Measurements from ENCODE around the gene DDX20.
A peak's percentile ranks its signal among the peaks of the same experiment; 100 is the strongest.
"Not testable (repeated sequence)": the region's sequence is repeated elsewhere in the genome, so short reads cannot be mapped to it uniquely, and the experiment has no call there.

DDX20 gene

DNA sequence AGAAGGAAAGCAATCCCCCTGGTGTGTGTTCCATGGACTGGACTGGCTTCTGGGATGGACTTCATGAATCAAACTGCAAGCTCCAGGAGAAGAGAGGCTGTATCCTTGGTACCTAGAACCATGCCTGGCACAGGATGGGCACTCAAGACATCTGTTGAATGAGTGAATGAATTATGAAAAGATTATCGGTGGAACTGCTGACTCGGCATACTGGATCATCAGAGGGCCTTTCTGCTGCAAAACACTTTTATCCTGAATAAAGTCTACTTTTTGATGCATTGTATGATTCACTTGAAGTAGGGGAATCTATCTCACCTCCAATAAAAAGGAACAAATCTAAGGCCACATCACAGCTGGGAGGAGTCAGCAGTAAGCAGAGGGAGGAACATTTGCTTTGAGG is 42.9 kb downstream of the DDX20 start:
- Histone ChIP-seq H4K5ac (ENCODE audit: low read length) (no peak overlapping the region), H3K27me3 (ENCODE audit: insufficient read depth, low read length, poor library complexity) (no peaks in the 10 kb centered on the region), H3K56ac (ENCODE audit: low read length) (no peak overlapping the region), H3K36me3 (ENCODE audit: control insufficient read depth, insufficient read depth, low read length) (no peaks in the 10 kb centered on the region), H3K9ac (ENCODE audit: low read length) (no peak overlapping the region), H4K8ac (ENCODE audit: low read depth, low read length) (no peak overlapping the region), H2AK5ac (ENCODE audit: low read length) (no peak overlapping the region), H3K27ac (ENCODE audit: low read depth, low read length) (no peak overlapping the region), H3K4me1 (ENCODE audit: control insufficient read depth, low read depth, low read length) (no peaks in the 10 kb centered on the region), H3K18ac (ENCODE audit: low read length) (no peak overlapping the region), H2BK120ac (ENCODE audit: low read depth, low read length) (no peak overlapping the region), H3K4me3 (ENCODE audit: low read length) (no peak overlapping the region), H3K4ac (ENCODE audit: low read depth, low read length) (no peak overlapping the region), H2BK15ac (replicated peaks; ENCODE audit: low read depth) (no peak overlapping the region), H3K4me2 (ENCODE audit: low read length) (no peak overlapping the region), H3K23ac (ENCODE audit: low read length) (no peak overlapping the region), H3K79me2 (ENCODE audit: control insufficient read depth, insufficient read depth, low read length) (no peaks in the 10 kb centered on the region), H3K79me1 (ENCODE audit: low read length) (no peaks in the 10 kb centered on the region), H2BK5ac (ENCODE audit: low read length) (no peak overlapping the region)
- DNase-seq, result no peak
- WGBS (ENCODE audit: extremely low coverage, insufficient coverage, low lambda C conversion rate), result no CpG with 5 or more reads among the region's 2 CpGs

DNA sequence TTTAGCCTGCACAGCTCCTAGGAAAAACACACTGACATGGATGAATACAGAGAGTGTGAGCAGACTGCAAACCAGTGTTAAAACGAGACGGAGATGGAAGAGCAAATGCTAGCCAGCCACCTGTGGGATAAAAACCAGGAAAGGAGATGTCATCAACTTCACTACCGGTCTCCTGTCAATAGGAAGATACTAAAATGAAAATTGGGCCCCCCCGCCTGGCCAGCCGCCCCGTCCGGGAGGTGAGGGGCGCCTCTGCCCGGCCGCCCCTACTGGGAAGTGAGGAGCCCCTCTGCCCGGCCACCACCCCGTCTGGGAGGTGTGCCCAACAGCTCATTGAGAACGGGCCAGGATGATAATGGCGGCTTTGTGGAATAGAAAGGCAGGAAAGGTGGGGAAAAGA is 44.0 kb downstream of the DDX20 start:
- WGBS (ENCODE audit: extremely low coverage, insufficient coverage, low lambda C conversion rate), result no CpG with 5 or more reads among the region's 14 CpGs
- H3K56ac ChIP-seq (ENCODE audit: low read length); H3K23ac ChIP-seq (ENCODE audit: low read length); H3K9ac ChIP-seq (ENCODE audit: low read length); H3K79me1 ChIP-seq (ENCODE audit: low read length); DNase-seq; H2BK120ac ChIP-seq (ENCODE audit: low read depth, low read length); H2BK5ac ChIP-seq (ENCODE audit: low read length); H3K18ac ChIP-seq (ENCODE audit: low read length); H3K27me3 ChIP-seq (ENCODE audit: insufficient read depth, low read length, poor library complexity); H3K4me3 ChIP-seq (ENCODE audit: low read length); H3K4ac ChIP-seq (ENCODE audit: low read depth, low read length); H2BK15ac ChIP-seq (replicated peaks; ENCODE audit: low read depth); H3K4me2 ChIP-seq (ENCODE audit: low read length); H3K4me1 ChIP-seq (ENCODE audit: control insufficient read depth, low read depth, low read length); H3K36me3 ChIP-seq (ENCODE audit: control insufficient read depth, insufficient read depth, low read length); H2AK5ac ChIP-seq (ENCODE audit: low read length); H4K5ac ChIP-seq (ENCODE audit: low read length); H3K27ac ChIP-seq (ENCODE audit: low read depth, low read length); H3K79me2 ChIP-seq (ENCODE audit: control insufficient read depth, insufficient read depth, low read length); H4K8ac ChIP-seq (ENCODE audit: low read depth, low read length): not testable (repeated sequence)

DNA sequence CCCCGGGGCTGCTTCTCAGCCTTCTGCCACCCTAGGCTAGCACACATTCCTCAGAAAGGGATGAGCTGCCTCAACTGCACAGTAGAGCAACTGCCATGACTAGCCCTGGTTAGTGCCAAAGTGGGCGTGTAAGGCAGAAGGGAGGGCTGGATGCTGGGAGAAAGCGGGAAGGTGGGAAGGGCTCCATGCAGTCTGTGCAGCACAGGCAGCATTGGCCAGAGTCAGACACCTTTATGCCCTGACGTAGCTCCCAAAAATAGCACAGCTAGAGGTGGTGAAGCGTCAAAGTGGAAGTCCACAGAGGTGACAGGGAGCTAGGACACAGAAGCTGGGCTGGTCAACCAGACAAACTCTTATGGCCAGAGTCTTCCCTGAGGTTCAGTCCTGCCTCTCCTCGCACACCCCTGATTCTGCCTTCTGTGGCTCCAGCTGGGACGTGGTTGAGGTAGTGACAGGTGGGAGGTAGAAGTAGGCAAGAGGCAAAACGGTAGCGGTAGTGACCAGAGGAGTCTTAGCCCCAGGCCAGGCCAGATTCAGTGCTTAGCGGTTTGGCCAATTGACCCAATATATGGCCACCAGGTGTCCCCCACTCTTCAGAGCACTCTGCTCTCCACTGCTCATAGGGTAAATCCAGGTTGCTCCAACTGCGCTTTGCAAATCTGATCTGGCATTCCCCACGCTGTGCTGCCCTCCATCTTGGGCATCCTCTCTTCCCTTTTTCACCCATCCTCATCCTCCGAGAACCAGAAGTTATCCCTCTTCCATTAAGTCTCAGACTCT is 45.6 kb downstream of the DDX20 start:
- no CpG with 5 or more reads among the region's 13 CpGs for WGBS (ENCODE audit: extremely low coverage, insufficient coverage, low lambda C conversion rate)
- H3K9ac ChIP-seq (ENCODE audit: low read length), result no peak overlapping the region
- no peaks in the 10 kb centered on the region for H3K79me2 ChIP-seq (ENCODE audit: control insufficient read depth, insufficient read depth, low read length)
- no peak overlapping the region for H3K23ac ChIP-seq (ENCODE audit: low read length)
- no peaks in the 10 kb centered on the region for H3K27me3 ChIP-seq (ENCODE audit: insufficient read depth, low read length, poor library complexity)
- H4K8ac ChIP-seq (ENCODE audit: low read depth, low read length), result no peak overlapping the region
- no peaks in the 10 kb centered on the region for H3K4me1 ChIP-seq (ENCODE audit: control insufficient read depth, low read depth, low read length)
- no peaks in the 10 kb centered on the region for H3K79me1 ChIP-seq (ENCODE audit: low read length)
- H4K5ac ChIP-seq (ENCODE audit: low read length), result no peak overlapping the region
- no peak overlapping the region for H3K4ac ChIP-seq (ENCODE audit: low read depth, low read length)
- H2BK15ac ChIP-seq (replicated peaks; ENCODE audit: low read depth), result no peak overlapping the region
- no peak overlapping the region for H3K4me3 ChIP-seq (ENCODE audit: low read length)
- DNase-seq, result peak; percentile 29
- H3K27ac ChIP-seq (ENCODE audit: low read depth, low read length), result no peak overlapping the region
- no peak overlapping the region for H3K56ac ChIP-seq (ENCODE audit: low read length)
- H3K18ac ChIP-seq (ENCODE audit: low read length), result no peak overlapping the region
- no peak overlapping the region for H3K4me2 ChIP-seq (ENCODE audit: low read length)
- H2AK5ac ChIP-seq (ENCODE audit: low read length), result no peak overlapping the region
- no peak overlapping the region for H2BK5ac ChIP-seq (ENCODE audit: low read length)
- H3K36me3 ChIP-seq (ENCODE audit: control insufficient read depth, insufficient read depth, low read length), result no peaks in the 10 kb centered on the region
- no peak overlapping the region for H2BK120ac ChIP-seq (ENCODE audit: low read depth, low read length)

DNA sequence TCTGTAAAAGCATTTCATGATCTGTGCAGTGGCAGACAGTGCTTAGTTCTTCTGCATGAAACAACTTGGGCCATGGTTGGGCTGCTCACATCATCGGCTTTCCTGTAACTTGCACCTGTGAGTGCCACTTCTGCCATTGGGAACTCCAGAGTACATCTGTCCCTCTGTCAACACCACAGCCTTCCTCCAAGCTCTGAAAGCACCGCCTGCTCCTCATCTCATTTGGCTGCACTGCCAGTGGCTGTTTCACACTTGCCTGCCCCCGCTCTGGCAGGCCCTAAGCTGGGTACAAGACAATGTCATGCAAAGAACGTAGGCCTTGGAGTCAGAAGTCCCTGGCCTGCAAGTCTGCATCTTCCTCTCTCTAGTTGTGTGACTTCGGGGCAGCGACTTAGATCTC is 46.4 kb downstream of the DDX20 start:
- Histone ChIP-seq H3K4me1 (ENCODE audit: control insufficient read depth, low read depth, low read length) (no peaks in the 10 kb centered on the region), H3K9ac (ENCODE audit: low read length) (no peak overlapping the region), H4K5ac (ENCODE audit: low read length) (no peak overlapping the region), H3K18ac (ENCODE audit: low read length) (no peak overlapping the region), H3K56ac (ENCODE audit: low read length) (no peak overlapping the region), H3K36me3 (ENCODE audit: control insufficient read depth, insufficient read depth, low read length) (no peaks in the 10 kb centered on the region), H3K27me3 (ENCODE audit: insufficient read depth, low read length, poor library complexity) (no peaks in the 10 kb centered on the region), H2AK5ac (ENCODE audit: low read length) (no peak overlapping the region), H4K8ac (ENCODE audit: low read depth, low read length) (no peak overlapping the region), H3K4me2 (ENCODE audit: low read length) (no peak overlapping the region), H3K4me3 (ENCODE audit: low read length) (no peak overlapping the region), H2BK120ac (ENCODE audit: low read depth, low read length) (no peak overlapping the region), H3K23ac (ENCODE audit: low read length) (no peak overlapping the region), H3K4ac (ENCODE audit: low read depth, low read length) (no peak overlapping the region), H3K27ac (ENCODE audit: low read depth, low read length) (no peak overlapping the region), H2BK15ac (replicated peaks; ENCODE audit: low read depth) (no peak overlapping the region), H3K79me1 (ENCODE audit: low read length) (no peaks in the 10 kb centered on the region), H3K79me2 (ENCODE audit: control insufficient read depth, insufficient read depth, low read length) (no peaks in the 10 kb centered on the region), H2BK5ac (ENCODE audit: low read length) (no peak overlapping the region)
- WGBS (ENCODE audit: extremely low coverage, insufficient coverage, low lambda C conversion rate), result no CpG with 5 or more reads among the region's 6 CpGs
- DNase-seq, result no peak

DNA sequence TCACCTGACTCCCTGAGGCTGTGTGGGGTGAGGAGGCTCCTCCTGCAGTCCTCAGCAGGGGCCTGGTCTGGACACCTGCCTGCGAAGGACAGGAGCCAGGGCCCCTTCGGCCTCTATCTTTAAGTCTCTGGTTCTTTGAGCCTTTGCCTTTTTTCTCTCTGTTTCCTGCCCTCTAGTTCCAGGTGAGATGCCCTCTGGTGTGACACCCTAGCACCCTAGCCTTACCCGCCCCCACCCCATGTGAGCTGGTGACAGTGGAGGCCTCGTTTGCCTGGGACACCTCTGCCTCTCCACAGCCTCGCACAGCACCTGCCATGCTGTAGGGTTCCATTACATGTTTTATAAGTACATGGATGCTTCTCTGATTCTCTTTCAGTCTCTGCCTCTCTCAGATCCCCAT is 47.3 kb downstream of the DDX20 start:
- Histone ChIP-seq H3K4me3 (ENCODE audit: low read length) (no peak overlapping the region), H2BK15ac (replicated peaks; ENCODE audit: low read depth) (no peak overlapping the region), H2BK5ac (ENCODE audit: low read length) (no peak overlapping the region), H3K27ac (ENCODE audit: low read depth, low read length) (no peak overlapping the region), H3K27me3 (ENCODE audit: insufficient read depth, low read length, poor library complexity) (no peaks in the 10 kb centered on the region), H3K4me1 (ENCODE audit: control insufficient read depth, low read depth, low read length) (no peaks in the 10 kb centered on the region), H3K79me2 (ENCODE audit: control insufficient read depth, insufficient read depth, low read length) (no peaks in the 10 kb centered on the region), H3K23ac (ENCODE audit: low read length) (no peak overlapping the region), H3K18ac (ENCODE audit: low read length) (no peak overlapping the region), H3K36me3 (ENCODE audit: control insufficient read depth, insufficient read depth, low read length) (no peaks in the 10 kb centered on the region), H3K79me1 (ENCODE audit: low read length) (no peaks in the 10 kb centered on the region), H3K56ac (ENCODE audit: low read length) (no peak overlapping the region), H2BK120ac (ENCODE audit: low read depth, low read length) (no peak overlapping the region), H3K9ac (ENCODE audit: low read length) (no peak overlapping the region), H4K8ac (ENCODE audit: low read depth, low read length) (no peak overlapping the region), H4K5ac (ENCODE audit: low read length) (no peak overlapping the region), H3K4ac (ENCODE audit: low read depth, low read length) (no peak overlapping the region), H3K4me2 (ENCODE audit: low read length) (no peak overlapping the region), H2AK5ac (ENCODE audit: low read length) (no peak overlapping the region)
- no peak for DNase-seq
- no CpG with 5 or more reads among the region's 5 CpGs for WGBS (ENCODE audit: extremely low coverage, insufficient coverage, low lambda C conversion rate)

DNA sequence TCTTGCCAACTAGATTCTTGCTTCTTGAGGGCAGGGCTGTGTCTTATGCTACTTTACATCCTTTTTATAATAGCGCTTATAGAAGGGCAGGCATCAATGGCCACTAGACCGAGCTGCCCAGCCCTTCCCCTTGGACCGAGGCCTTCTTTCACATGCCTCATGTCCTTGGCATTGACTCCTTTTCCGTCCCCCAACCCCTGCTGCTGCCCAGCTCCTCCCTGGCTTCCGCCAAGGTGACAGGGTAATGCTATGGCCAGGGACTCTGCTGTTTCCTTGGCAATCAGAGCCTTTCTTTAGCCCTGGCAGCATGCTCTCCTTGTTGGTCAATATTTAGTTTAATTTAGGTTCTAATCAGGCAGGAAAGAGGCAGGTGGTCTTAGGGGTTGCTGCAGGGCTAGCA is 48.2 kb downstream of the DDX20 start:
- Histone ChIP-seq H3K79me2 (ENCODE audit: control insufficient read depth, insufficient read depth, low read length) (no peaks in the 10 kb centered on the region), H3K36me3 (ENCODE audit: control insufficient read depth, insufficient read depth, low read length) (no peaks in the 10 kb centered on the region), H2BK120ac (ENCODE audit: low read depth, low read length) (no peak overlapping the region), H3K4ac (ENCODE audit: low read depth, low read length) (no peak overlapping the region), H3K79me1 (ENCODE audit: low read length) (no peaks in the 10 kb centered on the region), H3K4me2 (ENCODE audit: low read length) (no peak overlapping the region), H3K9ac (ENCODE audit: low read length) (no peak overlapping the region), H3K18ac (ENCODE audit: low read length) (no peak overlapping the region), H3K4me1 (ENCODE audit: control insufficient read depth, low read depth, low read length) (no peaks in the 10 kb centered on the region), H4K8ac (ENCODE audit: low read depth, low read length) (no peak overlapping the region), H3K56ac (ENCODE audit: low read length) (no peak overlapping the region), H3K27me3 (ENCODE audit: insufficient read depth, low read length, poor library complexity) (no peaks in the 10 kb centered on the region), H3K27ac (ENCODE audit: low read depth, low read length) (no peak overlapping the region), H4K5ac (ENCODE audit: low read length) (no peak overlapping the region), H2BK15ac (replicated peaks; ENCODE audit: low read depth) (no peak overlapping the region), H2BK5ac (ENCODE audit: low read length) (no peak overlapping the region), H2AK5ac (ENCODE audit: low read length) (no peak overlapping the region), H3K23ac (ENCODE audit: low read length) (no peak overlapping the region), H3K4me3 (ENCODE audit: low read length) (no peak overlapping the region)
- no CpG with 5 or more reads among the region's 5 CpGs for WGBS (ENCODE audit: extremely low coverage, insufficient coverage, low lambda C conversion rate)
- no peak for DNase-seq

Data from mesendoderm (in vitro differentiated cells).